HL-60/S4 treated with retinoic acid at 250 ng/mL for 4 days and 3 days (cell line): ENCODE data around the gene TAAR2.
"Not testable (repeated sequence)": the region's sequence is repeated elsewhere in the genome, so short reads cannot be mapped to it uniquely, and the experiment has no call there.

ENCODE experiments used
- in situ Hi-C: fragments of 300-500 bp; cut with MboI; formaldehyde crosslinking; loops from 2 replicates; pipeline ENCODE4 v1.7.0; 2022; ENCODE audit warnings: low sequenced_read_pairs

Gene TAAR2, protein sequence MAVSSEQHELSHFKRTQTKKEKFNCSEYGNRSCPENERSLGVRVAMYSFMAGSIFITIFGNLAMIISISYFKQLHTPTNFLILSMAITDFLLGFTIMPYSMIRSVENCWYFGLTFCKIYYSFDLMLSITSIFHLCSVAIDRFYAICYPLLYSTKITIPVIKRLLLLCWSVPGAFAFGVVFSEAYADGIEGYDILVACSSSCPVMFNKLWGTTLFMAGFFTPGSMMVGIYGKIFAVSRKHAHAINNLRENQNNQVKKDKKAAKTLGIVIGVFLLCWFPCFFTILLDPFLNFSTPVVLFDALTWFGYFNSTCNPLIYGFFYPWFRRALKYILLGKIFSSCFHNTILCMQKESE

DNA sequence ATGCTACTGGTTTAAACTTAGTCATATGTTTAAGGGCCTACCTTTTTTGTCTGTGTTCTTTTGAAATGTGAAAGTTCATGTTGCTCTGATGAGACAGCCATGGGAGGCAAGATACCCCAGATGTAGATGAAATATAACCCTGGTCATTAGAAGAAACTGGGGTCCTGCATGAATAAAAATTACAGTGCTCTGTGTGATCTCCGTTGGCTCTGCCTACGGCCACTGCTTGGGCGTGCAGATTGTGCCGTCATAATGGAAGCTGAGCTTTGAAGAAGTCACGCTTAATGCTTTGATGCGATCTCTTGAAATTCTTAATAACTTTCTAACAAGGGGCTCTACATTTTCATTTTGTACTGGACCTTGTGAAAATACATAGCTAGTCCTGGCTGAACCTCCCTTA, at the start of gene TAAR2:
Gene TAAR2, minus strand, starts transcription at position 101 of the 400 bp plus-strand sequence. Its CDS starts 0 bp downstream, at position 101.
- in situ Hi-C loops = no loop called here

DNA sequence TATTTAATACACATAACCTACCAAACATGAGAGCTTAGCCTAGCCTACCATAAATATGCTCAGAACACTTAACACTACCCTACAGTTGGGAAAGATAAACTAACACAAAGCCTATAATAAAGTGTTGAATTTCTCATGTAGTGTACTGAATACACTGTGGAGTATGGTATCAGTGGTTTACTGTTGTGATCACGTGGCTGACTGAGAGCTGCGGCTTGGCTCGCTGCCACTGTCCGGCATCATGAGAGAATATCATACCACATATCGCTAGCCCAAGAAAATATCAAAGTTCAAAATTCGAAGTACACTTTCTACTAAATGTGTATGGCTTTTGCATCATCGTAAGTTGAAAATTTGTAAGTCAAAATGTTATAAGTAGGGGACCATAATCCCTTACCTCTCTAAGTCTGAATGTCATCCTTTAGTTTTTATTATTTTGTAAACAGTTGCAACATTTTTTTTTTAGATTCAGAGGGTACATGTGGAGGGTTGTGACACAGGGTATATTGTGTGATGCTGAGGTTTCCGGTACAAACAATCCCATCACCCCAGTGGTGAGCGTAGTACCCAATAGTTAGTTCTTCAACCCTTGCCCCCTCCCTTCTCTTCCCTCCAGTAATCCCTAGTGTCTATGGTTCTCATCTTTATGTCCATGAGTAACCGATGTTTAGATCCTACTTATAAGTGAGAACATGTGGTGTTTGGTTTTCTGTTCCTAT, 49.5 kb upstream of the TAAR2 start:
- in situ Hi-C loops = no loop called here

DNA sequence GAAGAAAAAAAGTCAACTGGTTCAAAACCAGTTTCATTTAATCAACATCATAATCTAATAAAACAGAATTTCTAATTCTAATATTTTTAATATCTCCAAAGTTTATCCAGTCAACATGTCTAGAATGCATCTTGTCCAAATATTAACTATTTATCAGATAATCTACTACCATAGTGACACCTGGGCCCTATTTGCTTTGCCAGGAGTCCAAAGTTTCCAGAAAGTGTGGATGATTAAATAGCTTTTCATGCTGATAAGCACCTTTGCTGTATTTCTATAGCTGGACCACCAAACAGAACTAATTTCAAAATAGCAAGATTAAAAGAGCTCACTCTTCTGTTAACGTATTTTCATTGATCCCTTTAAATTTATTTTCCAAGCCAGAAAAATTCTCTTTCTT, 47.2 kb upstream of the TAAR2 start:
- in situ Hi-C loops = no loop called here

- in situ Hi-C loops = no loop called here
These were observed 45.7 kb upstream of the TAAR2 start for GRCh38 chr6:132669690-132670291.

DNA sequence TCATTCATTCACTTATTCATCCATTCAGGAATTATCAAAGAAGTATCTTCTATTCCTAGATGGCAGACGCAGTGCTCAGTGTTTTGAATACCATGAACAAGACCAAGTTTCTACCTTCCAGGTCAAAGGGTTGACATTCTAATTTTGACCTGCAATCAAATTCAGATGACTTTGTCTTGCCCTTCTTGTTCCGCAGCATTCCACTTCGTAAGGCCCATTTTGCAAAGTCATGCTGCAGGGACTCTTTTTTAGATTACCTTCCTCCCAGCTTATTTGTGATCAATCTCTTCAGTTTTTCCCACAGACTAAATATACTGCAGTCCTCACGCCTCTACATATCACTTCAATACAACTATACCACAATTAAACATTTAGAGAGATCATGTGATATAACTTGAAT, 42.0 kb upstream of the TAAR2 start:
- in situ Hi-C loops = no loop called here

DNA sequence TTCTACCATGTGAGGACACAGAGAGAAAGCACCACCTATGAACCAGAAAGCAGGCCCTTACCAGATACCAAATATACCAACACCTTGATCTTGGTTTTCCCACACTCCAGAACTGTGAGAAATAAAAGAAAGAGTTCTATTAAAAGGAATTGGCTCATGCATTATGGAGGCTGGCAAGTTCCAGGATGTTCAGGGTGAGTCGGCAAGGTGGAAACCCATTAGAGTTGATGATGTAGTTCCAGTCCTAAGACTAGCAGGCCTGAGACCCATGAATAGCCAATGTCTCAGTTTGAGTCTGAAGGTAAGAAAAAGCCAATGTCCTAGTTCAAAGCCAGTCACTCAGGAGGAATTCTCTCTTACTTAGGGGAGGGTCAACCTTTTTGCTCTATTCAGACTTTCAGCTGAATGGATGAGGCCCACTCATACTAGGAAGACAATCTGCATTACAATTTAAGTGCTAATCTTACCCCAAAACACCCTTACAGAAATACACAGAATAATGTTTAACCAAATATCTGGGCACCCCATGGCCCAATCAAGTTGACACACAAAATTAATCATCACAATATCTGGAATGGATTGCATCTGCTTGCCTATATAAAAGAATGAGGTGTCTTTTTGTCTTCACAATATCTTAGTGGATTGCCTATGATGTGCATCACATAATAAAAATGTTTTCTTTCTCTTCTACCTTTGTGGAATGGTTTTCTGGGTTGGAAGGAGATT, 40.4 kb upstream of the TAAR2 start:
- in situ Hi-C loops = no loop called here

DNA sequence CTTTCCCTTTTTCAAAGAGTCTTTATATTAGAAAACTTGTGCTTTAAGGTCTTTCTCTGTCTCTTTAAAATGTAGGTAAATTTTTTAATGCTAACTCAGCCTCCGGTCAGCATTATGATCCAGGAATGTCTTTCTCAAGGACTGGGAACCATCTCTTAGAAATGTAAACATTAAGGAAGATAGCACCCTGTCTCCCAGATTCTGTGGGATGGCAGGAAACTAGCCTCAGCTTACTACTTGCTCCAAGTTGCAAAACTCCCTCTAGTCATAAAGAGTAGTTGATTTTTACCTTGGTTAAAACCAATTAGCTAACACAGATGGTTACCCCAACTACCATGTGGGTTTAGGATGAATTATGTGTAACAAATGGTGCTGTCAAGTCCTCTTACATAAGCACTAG, 39.6 kb upstream of the TAAR2 start:
- in situ Hi-C loops = no loop called here

DNA sequence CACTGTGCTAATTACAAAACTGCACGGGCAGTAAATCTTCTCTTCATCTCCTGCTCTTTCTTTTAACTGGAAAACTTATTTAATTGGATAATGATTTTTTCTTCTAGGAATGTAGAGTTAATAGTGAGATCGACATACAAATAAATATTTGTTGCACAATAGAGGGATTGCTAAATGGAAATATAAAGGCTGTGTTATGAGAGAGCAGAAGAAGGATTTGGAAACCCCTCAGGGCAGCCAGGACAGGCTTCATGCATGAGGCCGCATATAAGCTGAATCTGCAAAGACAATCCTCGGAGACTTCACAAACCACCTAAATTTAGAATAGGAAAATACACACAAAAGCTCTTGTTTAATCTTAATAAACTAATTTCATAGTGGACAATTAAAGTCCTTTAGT, 37.8 kb upstream of the TAAR2 start:
- in situ Hi-C loops = no loop called here

- in situ Hi-C loops = no loop called here
These were observed 35.0 kb upstream of the TAAR2 start, which contains the start of gene TAAR1 for GRCh38 chr6:132659082-132659481. TSS of gene TAAR1 (minus strand) at chr6:132659182. CDS start at chr6:132646003, 13,179 bp downstream.

GRCh38 chr6:132651062-132651461, 27.0 kb upstream of the TAAR2 start:
- in situ Hi-C loops = no loop called here

GRCh38 chr6:132650429-132650828, 26.4 kb upstream of the TAAR2 start:
- in situ Hi-C loops = no loop called here

GRCh38 chr6:132648828-132649227, 24.8 kb upstream of the TAAR2 start:
- in situ Hi-C loops = no loop called here

- in situ Hi-C loops = no loop called here
These were observed 24.3 kb upstream of the TAAR2 start for GRCh38 chr6:132648356-132648755.

DNA sequence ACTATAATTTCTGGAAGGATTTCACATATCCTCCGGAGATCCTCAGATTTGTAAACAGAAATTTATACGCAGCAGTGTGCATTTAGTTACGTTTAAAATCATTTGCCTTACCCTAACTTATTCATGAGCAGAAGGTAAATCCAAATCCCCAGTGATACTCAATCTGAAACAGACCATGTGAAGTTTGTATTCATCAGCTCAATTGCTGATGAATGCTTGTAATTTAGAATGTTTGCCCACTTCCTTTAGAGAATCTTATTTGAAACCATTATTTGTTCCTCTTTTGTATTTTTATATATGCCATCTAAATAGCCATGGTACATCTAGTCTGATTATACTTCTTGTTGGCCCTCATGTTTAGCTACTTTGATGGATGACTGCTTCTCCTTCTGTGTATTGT, 19.5 kb upstream of the TAAR2 start:
- in situ Hi-C loops = no loop called here

DNA sequence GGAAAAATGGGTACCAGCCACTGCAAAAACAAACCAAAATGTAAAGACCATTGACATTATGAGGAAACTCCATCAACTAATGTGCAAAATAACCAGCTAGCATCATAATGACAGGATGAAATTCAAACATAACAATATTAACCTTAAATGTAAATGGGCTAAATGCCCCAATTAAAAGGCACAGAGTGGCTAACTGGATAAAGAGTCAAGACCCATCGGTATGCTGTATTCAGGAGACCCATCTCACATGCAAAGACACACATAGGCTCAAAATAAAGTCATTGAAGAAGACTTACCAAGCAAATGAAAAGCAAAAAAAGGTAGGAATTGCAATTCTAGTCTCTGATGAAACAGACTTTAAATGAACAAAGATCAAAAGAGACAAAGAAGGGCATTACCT, 13.1 kb upstream of the TAAR2 start:
- in situ Hi-C loops = not testable (repeated sequence)

GRCh38 chr6:132635906-132636305, 11.8 kb upstream of the TAAR2 start:
- in situ Hi-C loops = not testable (repeated sequence)

GRCh38 chr6:132635288-132635687, 11.2 kb upstream of the TAAR2 start:
- in situ Hi-C loops = not testable (repeated sequence)

DNA sequence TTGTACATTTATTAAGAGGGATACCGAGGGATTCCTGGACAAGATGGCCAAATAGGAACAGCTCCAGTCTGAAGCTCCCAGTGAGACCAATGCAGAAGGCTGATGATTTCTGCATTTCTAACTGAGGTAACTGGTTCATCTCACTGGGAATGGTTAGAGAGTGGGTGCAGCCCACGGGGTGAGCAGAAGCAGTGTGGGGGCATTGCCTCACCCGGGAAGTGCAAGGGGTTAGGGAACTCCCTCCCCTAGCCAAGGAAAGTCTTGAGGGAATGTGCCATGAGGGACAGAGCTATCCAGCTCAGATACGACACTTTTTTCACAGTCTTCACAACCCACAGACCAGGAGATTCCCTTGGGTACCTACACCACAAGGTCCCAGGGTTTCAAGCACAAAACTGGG, 10.7 kb upstream of the TAAR2 start:
- in situ Hi-C loops = no loop called here

- in situ Hi-C loops = no loop called here
These were observed 9.3 kb upstream of the TAAR2 start for GRCh38 chr6:132633362-132633761.

- in situ Hi-C loops = no loop called here
These were observed 799 bp downstream of the TAAR2 start for GRCh38 chr6:132623106-132623845.

DNA sequence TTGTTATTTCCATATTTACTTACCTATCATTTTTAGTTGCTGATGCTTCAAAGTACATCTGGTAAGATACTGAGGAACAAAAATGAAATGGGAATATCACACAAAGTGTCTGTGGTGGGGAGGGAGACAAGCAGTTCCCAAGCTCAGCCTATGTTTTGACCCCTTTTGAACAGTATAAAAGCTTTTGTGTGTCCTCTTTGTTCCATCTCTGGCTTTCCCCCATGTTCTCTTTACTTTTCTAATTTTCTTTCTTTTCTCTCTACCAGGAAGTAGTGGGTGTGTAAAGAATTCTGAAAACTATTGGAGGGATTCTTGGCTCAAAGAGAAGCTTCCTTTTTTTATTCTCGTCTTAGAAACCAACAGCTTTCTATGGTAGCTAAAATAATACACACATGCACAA, 7.4 kb downstream of the TAAR2 start:
- in situ Hi-C loops = no loop called here
